ENCODE measurements around the gene SLC45A1. TPM values are rescaled to one million over a fixed set of nuclear protein-coding genes. Genes with fewer than 3 reads are reported as not detected.

SLC45A1 gene
- polyA plus RNA-seq, 1 donor (not counting 4 experiments of a cell fraction or from before 2014, with no cell fraction given) = 0.14 TPM

GRCh38 chr1:8349473-8349865 lies 31.6 kb downstream of the SLC45A1 start:
- no peak for DNase-seq (ENCODE audit: low read depth, low spot score)
- no peak for FAIRE-seq
- Histone ChIP-seq H3K9ac (ENCODE audit: control insufficient read depth, extremely low read depth, insufficient read depth, low read length) (no peak overlapping the region), H3K27ac (ENCODE audit: control insufficient read depth, insufficient read depth, low read length) (no peak overlapping the region), H3K36me3 (ENCODE audit: control insufficient read depth in 2 of 2, extremely low read depth in 1 of 2, insufficient read depth in 2 of 2, low read length in 2 of 2) (peaks cover 6 to 9% of the 10 kb centered on the region in 2 experiments), H3K79me2 (ENCODE audit: control insufficient read depth, insufficient read depth, low read length) (no peaks in the 10 kb centered on the region), H3K4me2 (ENCODE audit: control insufficient read depth, extremely low read depth, insufficient read depth, low read depth, low read length) (no peak overlapping the region), H3K9me1 (ENCODE audit: control insufficient read depth, extremely low read depth, insufficient read depth, low read length) (no peaks in the 10 kb centered on the region), H3K4me3 (ENCODE audit: control insufficient read depth in 2 of 3, extremely low read depth in 1 of 3, insufficient read depth in 2 of 3, low read depth in 1 of 3, low read length in 3 of 3) (no peak overlapping the region), H4K20me1 (ENCODE audit: control insufficient read depth, extremely low read depth, insufficient read depth, low read length) (peaks cover 3% of the 10 kb centered on the region), H3K4me1 (ENCODE audit: control insufficient read depth, extremely low read depth, insufficient read depth, low read length) (peaks cover 21% of the 10 kb centered on the region), H3K9me3 (ENCODE audit: control insufficient read depth, low read depth, low read length) (no peaks in the 10 kb centered on the region), H2AFZ (ENCODE audit: control insufficient read depth, low read length) (no peak overlapping the region), H3K27me3 (ENCODE audit: control insufficient read depth, extremely low read depth, insufficient read depth, low read length) (no peaks in the 10 kb centered on the region)
- dilution Hi-C loops (cut with MboI; ENCODE audit: extremely low pct_ligation_motif_present, low sequenced_read_pairs) = no loop called here
- no peak for TF ChIP-seq EZH2 (IDR thresholded peaks at IDR 0.05; ENCODE audit: low read length)
- TF ChIP-seq, protein P1, sequence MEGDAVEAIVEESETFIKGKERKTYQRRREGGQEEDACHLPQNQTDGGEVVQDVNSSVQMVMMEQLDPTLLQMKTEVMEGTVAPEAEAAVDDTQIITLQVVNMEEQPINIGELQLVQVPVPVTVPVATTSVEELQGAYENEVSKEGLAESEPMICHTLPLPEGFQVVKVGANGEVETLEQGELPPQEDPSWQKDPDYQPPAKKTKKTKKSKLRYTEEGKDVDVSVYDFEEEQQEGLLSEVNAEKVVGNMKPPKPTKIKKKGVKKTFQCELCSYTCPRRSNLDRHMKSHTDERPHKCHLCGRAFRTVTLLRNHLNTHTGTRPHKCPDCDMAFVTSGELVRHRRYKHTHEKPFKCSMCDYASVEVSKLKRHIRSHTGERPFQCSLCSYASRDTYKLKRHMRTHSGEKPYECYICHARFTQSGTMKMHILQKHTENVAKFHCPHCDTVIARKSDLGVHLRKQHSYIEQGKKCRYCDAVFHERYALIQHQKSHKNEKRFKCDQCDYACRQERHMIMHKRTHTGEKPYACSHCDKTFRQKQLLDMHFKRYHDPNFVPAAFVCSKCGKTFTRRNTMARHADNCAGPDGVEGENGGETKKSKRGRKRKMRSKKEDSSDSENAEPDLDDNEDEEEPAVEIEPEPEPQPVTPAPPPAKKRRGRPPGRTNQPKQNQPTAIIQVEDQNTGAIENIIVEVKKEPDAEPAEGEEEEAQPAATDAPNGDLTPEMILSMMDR (optimal IDR thresholded peaks at IDR 0.05 in 1 of 3, IDR thresholded peaks at IDR 0.05 in 1 of 3, conservative IDR thresholded peaks at IDR 0.05 in 1 of 3; ENCODE audit: extremely low read depth in 1 of 3, insufficient read depth in 2 of 3, low read length in 3 of 3) = no peak

DNA sequence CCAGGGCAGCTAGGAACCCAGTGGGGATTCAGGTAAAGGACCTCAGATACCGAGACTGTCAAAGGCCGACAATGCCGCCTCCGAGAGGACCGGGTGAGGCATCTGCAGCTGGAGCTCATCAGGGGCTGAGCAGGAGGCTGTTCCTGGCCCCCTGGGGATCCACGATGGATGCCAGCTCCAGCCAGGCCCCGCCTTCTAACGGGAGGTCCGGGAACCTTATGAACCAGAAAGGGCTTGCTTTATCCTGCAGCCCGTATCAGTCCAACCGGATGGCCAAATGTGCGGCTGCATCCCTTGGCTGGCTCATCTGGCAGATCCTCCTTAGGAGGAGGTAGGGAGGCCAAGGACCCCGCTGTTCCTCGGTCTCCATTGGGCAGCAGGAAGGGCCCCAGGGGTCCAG lies 32.0 kb downstream of the SLC45A1 start:
- peaks cover 21% of the 10 kb centered on the region for H3K4me1 ChIP-seq (ENCODE audit: control insufficient read depth, extremely low read depth, insufficient read depth, low read length)
- dilution Hi-C loops (cut with MboI; ENCODE audit: extremely low pct_ligation_motif_present, low sequenced_read_pairs) = no loop called here
- H3K79me2 ChIP-seq (ENCODE audit: control insufficient read depth, insufficient read depth, low read length) = no peaks in the 10 kb centered on the region
- FAIRE-seq (no peak), DNase-seq (ENCODE audit: low read depth, low spot score) (no peak)
- H3K36me3 ChIP-seq (ENCODE audit: control insufficient read depth in 2 of 2, extremely low read depth in 1 of 2, insufficient read depth in 2 of 2, low read length in 2 of 2) = peaks cover 6 to 12% of the 10 kb centered on the region in 2 experiments
- no peaks in the 10 kb centered on the region for H3K9me1 ChIP-seq (ENCODE audit: control insufficient read depth, extremely low read depth, insufficient read depth, low read length)
- H3K4me3 ChIP-seq (ENCODE audit: control insufficient read depth in 2 of 3, extremely low read depth in 1 of 3, insufficient read depth in 2 of 3, low read depth in 1 of 3, low read length in 3 of 3) = no peak overlapping the region
- H3K9me3 ChIP-seq (ENCODE audit: control insufficient read depth, low read depth, low read length) = no peaks in the 10 kb centered on the region
- TF ChIP-seq, protein P1 (optimal IDR thresholded peaks at IDR 0.05 in 1 of 3, IDR thresholded peaks at IDR 0.05 in 1 of 3, conservative IDR thresholded peaks at IDR 0.05 in 1 of 3; ENCODE audit: extremely low read depth in 1 of 3, insufficient read depth in 2 of 3, low read length in 3 of 3) = no peak
- TF ChIP-seq EZH2 (IDR thresholded peaks at IDR 0.05; ENCODE audit: low read length) = no peak
- peaks cover 3% of the 10 kb centered on the region for H4K20me1 ChIP-seq (ENCODE audit: control insufficient read depth, extremely low read depth, insufficient read depth, low read length)
- H3K27ac ChIP-seq (ENCODE audit: control insufficient read depth, insufficient read depth, low read length) = no peak overlapping the region
- no peak overlapping the region for H2AFZ ChIP-seq (ENCODE audit: control insufficient read depth, low read length)
- no peaks in the 10 kb centered on the region for H3K27me3 ChIP-seq (ENCODE audit: control insufficient read depth, extremely low read depth, insufficient read depth, low read length)
- H3K4me2 ChIP-seq (ENCODE audit: control insufficient read depth, extremely low read depth, insufficient read depth, low read depth, low read length) = no peak overlapping the region
- H3K9ac ChIP-seq (ENCODE audit: control insufficient read depth, extremely low read depth, insufficient read depth, low read length) = no peak overlapping the region
